Upper lobe of left lung (tissue), 4 donors: ENCODE data around the gene RMND5B.

Source experiments
- EP300 ChIP-seq, 4 donors: sonication (generic); formaldehyde crosslinking; IDR thresholded peaks; one replicate each; pipeline ENCODE4 v1.5.1; 2017; ENCODE audit warnings: antibody characterized with exemption in 4 of 4, control low read depth in 2 of 4
- POLR2AphosphoS5 ChIP-seq, 2 donors: sonication (generic); formaldehyde crosslinking; IDR thresholded peaks; one replicate each; pipeline ENCODE4 v1.5.1; 2017; ENCODE audit warnings: antibody characterized with exemption in 2 of 2
- TF ChIP-seq, protein P1 (sequence below), 6 experiments: fragments of 450-650 bp in 4 of 6; fragments of 200-600 bp in 2 of 6; sonication (generic) in 2 of 6; IDR thresholded peaks; one replicate each; pipeline ENCODE4 v1.5.1; 2016 to 2019; ENCODE audit warnings: antibody characterized with exemption in 6 of 6

GRCh38 chr5:178182158-178182876 is 51.5 kb downstream of the RMND5B start:
- TF ChIP-seq, protein P1, sequence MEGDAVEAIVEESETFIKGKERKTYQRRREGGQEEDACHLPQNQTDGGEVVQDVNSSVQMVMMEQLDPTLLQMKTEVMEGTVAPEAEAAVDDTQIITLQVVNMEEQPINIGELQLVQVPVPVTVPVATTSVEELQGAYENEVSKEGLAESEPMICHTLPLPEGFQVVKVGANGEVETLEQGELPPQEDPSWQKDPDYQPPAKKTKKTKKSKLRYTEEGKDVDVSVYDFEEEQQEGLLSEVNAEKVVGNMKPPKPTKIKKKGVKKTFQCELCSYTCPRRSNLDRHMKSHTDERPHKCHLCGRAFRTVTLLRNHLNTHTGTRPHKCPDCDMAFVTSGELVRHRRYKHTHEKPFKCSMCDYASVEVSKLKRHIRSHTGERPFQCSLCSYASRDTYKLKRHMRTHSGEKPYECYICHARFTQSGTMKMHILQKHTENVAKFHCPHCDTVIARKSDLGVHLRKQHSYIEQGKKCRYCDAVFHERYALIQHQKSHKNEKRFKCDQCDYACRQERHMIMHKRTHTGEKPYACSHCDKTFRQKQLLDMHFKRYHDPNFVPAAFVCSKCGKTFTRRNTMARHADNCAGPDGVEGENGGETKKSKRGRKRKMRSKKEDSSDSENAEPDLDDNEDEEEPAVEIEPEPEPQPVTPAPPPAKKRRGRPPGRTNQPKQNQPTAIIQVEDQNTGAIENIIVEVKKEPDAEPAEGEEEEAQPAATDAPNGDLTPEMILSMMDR (IDR thresholded peaks at IDR 0.05): no peak
- TF ChIP-seq POLR2AphosphoS5 (IDR thresholded peaks at IDR 0.05) (no peak), EP300 (IDR thresholded peaks at IDR 0.05) (no peak)
